ENCODE results near the gene TMEM88. TPM values are rescaled to one million over a fixed set of nuclear protein-coding genes. Genes with fewer than 3 reads are reported as not detected.

TMEM88 gene
- total RNA-seq, 1 donor from 2014 or later: 15.4 TPM

GRCh38 chr17:7834542-7834956, 20.3 kb upstream of the TMEM88 start:
- H3K4me3 Mint-ChIP-seq: peak overlapping the region; percentile 94
- H3K27ac Mint-ChIP-seq: peak overlapping the region; percentile 100
- no peak for DNase-seq (ENCODE audit: low spot score in 2 of 2, unreplicated experiment in 2 of 2)
- no peak for TF ChIP-seq CTCF (IDR thresholded peaks at IDR 0.05; ENCODE audit: unreplicated experiment)
- no peaks in the 10 kb centered on the region for H3K36me3 Mint-ChIP-seq
- H3K27me3 Mint-ChIP-seq (ENCODE audit: low read depth): peaks cover 19% of the 10 kb centered on the region
- H3K4me1 Mint-ChIP-seq: peaks cover 36% of the 10 kb centered on the region
- H3K9me3 Mint-ChIP-seq: no peaks in the 10 kb centered on the region

- peak; percentile 91 to 98 for DNase-seq (ENCODE audit: low spot score in 2 of 2, unreplicated experiment in 2 of 2)
- Mint-ChIP-seq H3K9me3 (no peaks in the 10 kb centered on the region), H3K4me3 (peak overlapping the region; percentile 96), H3K27me3 (ENCODE audit: low read depth) (peaks cover 18% of the 10 kb centered on the region), H3K36me3 (no peaks in the 10 kb centered on the region), H3K4me1 (peaks cover 43% of the 10 kb centered on the region), H3K27ac (peak overlapping the region; percentile 100)
- TF ChIP-seq CTCF (IDR thresholded peaks at IDR 0.05; ENCODE audit: unreplicated experiment): peak; percentile 68
Measured at GRCh38 chr17:7834957-7835813, 19.7 kb upstream of the TMEM88 start.

GRCh38 chr17:7835814-7836595, 18.9 kb upstream of the TMEM88 start:
- Mint-ChIP-seq H3K9me3 (no peaks in the 10 kb centered on the region), H3K36me3 (peaks cover 4% of the 10 kb centered on the region), H3K27ac (peak overlapping the region; percentile 98), H3K4me3 (peak overlapping the region; percentile 96), H3K4me1 (peaks cover 51% of the 10 kb centered on the region), H3K27me3 (ENCODE audit: low read depth) (peaks cover 11% of the 10 kb centered on the region)
- DNase-seq (ENCODE audit: low spot score in 2 of 2, unreplicated experiment in 2 of 2): peak in 1 of 2 experiments; percentile 68
- no peak for TF ChIP-seq CTCF (IDR thresholded peaks at IDR 0.05; ENCODE audit: unreplicated experiment)

GRCh38 chr17:7836596-7837407, 18.1 kb upstream of the TMEM88 start:
- Mint-ChIP-seq H3K27ac (peak overlapping the region; percentile 98), H3K36me3 (peaks cover 4% of the 10 kb centered on the region), H3K4me1 (peaks cover 56% of the 10 kb centered on the region), H3K4me3 (peak overlapping the region; percentile 96), H3K9me3 (no peaks in the 10 kb centered on the region), H3K27me3 (ENCODE audit: low read depth) (peaks cover 5% of the 10 kb centered on the region)
- TF ChIP-seq CTCF (IDR thresholded peaks at IDR 0.05; ENCODE audit: unreplicated experiment): no peak
- DNase-seq (ENCODE audit: low spot score in 2 of 2, unreplicated experiment in 2 of 2): peak in 1 of 2 experiments; percentile 77

- no peak for DNase-seq (ENCODE audit: low spot score in 2 of 2, unreplicated experiment in 2 of 2)
- peaks cover 2% of the 10 kb centered on the region for H3K27me3 Mint-ChIP-seq (ENCODE audit: low read depth)
- no peaks in the 10 kb centered on the region for H3K9me3 Mint-ChIP-seq
- H3K36me3 Mint-ChIP-seq: peaks cover 4% of the 10 kb centered on the region
- TF ChIP-seq CTCF (IDR thresholded peaks at IDR 0.05; ENCODE audit: unreplicated experiment): no peak
- H3K4me1 Mint-ChIP-seq: peaks cover 62% of the 10 kb centered on the region
- peak overlapping the region; percentile 98 for H3K27ac Mint-ChIP-seq
- H3K4me3 Mint-ChIP-seq: peak overlapping the region; percentile 96
Measured at GRCh38 chr17:7837408-7838088, 17.3 kb upstream of the TMEM88 start.
